Measurements from ENCODE around the gene CACNA1A.
"Not testable (repeated sequence)": the region's sequence is repeated elsewhere in the genome, so short reads cannot be mapped to it uniquely, and the experiment has no call there.

Gene CACNA1A

GRCh38 chr19:13506471-13506820 lies at the start of gene CACNA1A:
CACNA1A (minus strand) TSS chr19:13506479; CDS start chr19:13506224, 255 bp downstream.
- DNase-seq = no peak

DNA sequence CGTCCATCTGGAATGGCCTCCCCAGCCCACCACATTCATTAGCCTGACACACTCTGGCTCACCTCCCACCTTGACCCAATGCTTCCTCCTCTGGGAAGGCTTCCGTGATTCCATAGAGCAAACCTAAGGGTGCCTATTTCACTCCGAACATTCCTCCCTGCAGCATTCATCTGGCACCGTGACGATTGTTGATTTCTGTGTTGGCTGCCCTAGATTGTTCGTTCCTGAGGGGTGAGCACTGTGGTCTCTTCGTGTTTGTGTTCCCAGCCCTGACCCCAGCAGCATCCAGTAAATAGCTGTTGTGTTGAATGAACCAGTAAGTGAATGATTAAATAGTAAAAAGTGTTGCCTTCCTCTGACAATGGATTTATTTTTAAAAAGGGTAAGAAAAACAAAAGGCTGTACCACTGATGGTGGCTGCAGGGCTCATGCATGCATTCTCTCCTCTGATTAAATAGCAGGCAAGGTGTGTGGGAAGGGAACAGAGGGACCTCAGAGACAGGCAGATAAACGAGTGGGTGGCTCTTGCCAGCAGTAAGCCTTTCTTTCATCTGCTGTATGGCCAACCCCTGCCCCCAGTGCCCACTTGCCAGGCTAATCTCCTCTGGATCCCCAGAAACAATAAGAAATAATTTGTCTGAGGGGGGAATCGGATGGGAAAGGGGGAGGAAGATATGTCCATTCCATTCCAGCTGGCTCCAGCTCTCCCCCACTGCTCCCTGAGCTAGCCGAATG lies 48.4 kb upstream of the CACNA1A start:
- no peak for DNase-seq

DNA sequence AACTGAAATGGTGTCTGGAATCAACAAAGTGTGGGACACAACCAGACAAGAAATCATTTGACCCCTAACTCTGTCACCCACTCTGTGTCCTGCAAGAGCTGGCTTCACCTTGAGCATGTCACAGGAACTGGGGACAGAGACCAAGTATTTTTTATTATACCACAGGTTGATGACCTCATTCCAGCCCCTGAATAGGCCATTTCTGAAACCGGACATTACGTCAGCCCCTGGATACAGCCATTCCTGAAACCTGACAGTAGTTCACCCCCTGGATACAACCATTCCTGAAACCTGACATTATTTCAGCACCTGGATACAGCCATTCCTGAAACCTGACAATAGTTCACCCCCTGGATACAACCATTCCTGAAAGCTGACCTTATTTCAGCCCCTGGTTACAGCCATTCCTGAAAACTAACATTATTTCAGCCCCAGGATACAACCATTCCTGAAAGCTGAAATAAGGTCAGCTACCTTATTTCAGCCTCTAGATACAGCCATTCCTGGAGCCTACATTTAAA lies 47.7 kb upstream of the CACNA1A start:
- DNase-seq = no peak

GRCh38 chr19:13548131-13548530 lies 41.9 kb upstream of the CACNA1A start:
- DNase-seq = no peak

DNA sequence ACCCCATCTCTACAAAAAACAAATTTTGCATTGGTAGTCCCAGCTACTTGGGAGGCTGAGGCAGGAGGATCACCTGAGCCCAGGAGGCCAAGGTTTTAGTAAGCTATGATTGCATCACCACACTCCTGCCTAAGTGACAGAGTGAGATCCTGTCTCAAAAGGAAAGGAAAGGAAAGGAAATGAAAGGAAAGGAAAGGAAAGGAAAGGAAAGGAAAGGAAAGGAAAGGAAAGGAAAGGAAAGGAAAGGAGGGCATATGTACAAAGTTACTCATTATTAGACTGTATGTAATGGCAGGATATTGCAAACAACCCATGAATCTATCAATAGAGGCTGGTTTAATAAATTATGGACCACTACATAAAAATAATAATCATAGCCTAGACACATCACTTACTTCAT lies 40.8 kb upstream of the CACNA1A start:
- DNase-seq = no peak

GRCh38 chr19:13544423-13544822 lies 38.1 kb upstream of the CACNA1A start:
- no peak for DNase-seq

DNA sequence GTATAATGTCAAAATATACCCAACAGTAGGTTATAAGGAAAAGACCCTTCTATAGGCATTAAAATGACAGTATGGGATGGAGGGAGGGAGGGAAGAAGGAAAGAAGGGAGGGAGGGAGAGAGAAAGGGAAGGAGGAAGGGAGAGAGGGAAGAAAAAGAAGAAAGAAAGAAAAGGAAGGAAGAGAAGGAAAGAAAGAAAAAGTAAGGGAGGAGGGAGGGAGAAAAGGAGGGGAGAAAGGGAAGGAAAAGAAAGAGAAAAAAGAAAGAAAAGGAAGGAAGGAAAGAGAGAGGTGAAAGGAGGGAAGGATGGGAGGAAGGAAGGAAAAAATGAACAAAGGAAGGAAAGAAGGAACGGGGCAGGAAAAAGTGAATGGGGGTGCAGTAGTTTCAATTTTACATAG lies 35.3 kb upstream of the CACNA1A start:
- no peak for DNase-seq

GRCh38 chr19:13539332-13539731 lies 33.1 kb upstream of the CACNA1A start:
- DNase-seq = no peak

DNA sequence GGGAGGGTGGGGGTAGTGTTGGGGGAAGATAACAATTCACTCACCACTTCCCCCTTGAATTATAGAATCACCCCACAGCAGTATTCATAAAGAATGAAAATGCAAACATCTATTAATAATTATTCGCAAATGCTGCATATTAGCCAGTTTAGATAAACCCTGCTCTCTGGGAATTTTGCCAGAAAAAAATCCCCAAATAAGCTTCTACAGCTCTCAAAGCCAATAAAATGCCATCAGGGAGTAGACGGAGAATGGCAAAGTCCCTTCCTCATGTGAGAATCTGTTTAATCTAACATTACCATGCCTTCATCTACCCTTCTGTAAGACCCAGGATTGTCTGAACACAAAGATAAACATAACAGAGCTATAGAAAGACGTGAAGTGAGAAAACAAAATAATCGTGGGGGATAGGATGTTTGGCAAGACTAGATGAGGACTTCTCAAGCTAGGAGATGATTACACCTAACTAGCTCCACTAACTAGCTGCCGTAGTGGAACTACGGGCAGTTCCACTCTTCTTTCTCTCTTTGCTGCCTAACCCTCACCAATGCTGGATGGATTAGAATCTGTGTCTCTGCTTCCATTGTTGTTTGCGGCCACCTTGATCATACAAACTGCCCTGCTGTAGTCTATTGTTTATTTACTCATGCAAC lies 32.4 kb upstream of the CACNA1A start:
- DNase-seq = no peak

DNA sequence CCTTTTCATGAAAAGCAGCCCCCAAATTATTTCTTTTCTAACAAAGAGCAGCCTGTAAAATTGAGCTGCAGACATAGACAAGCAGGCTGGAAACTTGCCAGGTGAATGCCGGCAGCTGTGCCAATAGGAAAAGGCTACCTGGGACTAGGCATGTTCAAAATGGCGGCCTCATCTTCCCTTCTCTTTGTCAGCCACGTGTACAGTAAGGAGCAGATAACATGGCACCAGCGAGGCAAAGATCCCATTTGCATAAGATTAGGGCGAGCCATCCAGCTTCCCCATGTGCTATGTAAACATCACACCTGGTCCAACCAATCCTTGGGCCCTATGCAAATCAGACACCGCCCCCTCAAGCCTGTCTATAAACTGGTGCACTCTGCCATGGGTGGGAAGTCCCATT lies 31.2 kb upstream of the CACNA1A start:
- DNase-seq = no peak

GRCh38 chr19:13530720-13531119 lies 24.4 kb upstream of the CACNA1A start:
- no peak for DNase-seq

GRCh38 chr19:13529721-13530120 lies 23.4 kb upstream of the CACNA1A start:
- DNase-seq = not testable (repeated sequence)

DNA sequence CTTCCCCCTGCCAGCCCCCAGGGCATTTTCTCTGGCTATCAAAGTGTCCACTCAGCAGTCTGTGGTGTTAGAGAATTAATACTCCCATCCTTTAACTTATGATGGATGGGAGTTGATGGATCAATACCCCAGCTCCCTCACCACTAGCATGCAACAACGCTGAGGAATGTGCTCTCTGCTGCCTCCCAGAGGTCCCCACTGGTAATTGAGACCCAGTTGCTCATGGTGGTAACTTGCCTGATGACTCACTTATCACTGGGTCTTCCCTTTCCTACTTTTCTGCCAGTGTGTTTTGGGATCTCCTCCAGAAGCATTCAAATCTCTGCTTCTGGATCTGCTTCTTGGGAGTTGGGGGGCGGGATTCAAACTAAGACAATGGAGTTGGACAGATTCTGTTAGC lies 20.3 kb upstream of the CACNA1A start:
- DNase-seq = no peak

DNA sequence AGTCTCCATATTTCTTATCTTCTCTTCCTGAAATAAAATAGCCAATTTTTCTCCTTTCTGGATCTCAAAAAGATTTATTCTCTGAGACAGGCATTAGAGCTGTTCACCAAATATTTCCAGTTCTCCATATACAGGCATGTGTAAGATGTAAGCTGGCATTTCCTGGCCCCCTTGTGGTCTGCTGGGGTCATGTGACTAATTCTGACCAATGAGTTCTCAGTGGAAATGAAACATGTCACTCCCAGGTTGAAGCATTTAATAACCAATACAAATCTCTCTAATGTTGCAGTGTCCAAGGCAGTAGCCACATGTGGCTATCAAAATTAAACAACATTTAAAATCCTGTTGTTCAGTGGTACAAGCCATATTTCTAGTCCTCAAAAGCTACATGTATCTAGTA lies 14.8 kb upstream of the CACNA1A start:
- DNase-seq = no peak

DNA sequence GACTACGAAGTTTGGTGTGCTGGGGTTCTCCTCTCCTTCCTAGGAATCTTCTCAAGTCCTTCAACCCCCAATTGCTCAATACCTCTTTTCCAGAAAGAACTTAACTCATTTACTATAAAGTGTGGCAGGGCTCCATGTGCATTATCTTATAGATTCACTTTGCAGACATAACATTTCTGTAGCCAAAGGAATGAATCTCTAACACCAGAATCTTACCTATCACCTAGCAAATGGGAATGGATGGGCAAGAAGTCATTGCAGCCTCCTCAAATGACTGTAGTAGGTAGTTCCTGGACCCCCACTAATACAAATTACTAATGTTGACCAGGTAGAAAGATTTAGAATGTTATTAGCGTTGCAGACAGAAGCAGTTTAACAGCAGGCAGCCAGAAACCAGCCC lies 5.7 kb upstream of the CACNA1A start:
- no peak for DNase-seq

DNA sequence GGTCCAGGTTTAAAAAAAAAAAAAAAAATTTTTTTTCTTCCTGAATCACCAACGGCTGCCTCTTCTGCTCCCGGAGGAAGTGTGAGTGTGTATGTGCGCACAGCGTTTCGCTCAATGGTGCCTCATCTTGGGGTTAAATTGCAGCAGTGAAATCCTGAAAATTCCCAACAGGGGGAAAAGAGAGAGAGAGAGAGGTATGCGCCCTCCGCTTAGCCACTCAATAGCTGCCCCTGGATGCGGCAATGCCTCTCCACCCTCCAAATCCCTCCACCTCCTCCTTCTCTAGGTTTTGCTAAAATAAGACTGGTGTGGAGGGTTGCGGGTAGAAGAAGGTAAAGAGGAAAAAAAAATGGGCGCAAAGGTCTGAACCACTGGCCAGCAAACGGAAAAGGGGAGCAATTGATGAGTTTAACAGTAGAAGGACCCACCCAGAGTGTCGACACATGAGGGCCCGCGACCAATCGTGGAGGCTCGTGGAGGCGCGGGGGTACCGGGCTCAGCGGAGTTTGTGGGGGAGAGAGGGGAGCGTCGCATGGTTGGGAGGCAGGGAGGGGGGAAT lies 853 bp upstream of the CACNA1A start:
- no peak for DNase-seq

- DNase-seq = no peak
Observed at GRCh38 chr19:13505761-13506470, 363 bp downstream of the CACNA1A start.

GRCh38 chr19:13505164-13505695 lies 1.0 kb downstream of the CACNA1A start:
- DNase-seq = no peak

DNA sequence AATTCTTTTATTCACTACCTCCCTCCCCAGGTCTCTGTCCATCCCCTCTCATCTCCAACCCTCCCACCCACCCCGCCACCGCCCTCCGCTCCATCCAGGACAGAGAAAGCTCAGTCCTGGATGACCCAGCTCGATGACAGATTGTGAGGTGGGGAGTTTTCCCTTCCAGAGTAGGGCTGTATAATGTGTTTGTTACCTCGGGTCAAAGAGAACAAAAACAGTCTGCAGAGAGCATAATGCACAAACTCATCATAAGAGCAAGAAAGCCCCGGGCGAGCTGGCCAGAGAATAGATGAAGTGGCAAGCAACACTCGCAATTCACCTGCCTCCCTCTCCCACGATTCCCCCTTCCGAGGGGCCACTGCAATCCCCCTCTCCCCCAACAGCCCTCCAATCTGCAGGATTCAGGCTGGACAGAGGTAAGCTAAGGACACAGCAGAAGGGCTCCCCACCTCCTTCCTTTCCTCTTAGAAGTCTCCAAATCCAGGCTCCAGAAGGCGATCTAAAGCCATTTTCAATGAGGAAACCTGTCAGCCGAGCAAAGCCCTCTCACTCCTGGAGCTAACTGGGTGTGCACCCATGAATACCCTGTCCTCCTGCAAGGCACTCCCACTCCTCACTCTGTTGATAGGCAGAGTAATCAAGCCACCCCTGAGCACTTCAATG lies 2.6 kb downstream of the CACNA1A start:
- DNase-seq = no peak

GRCh38 chr19:13502231-13502630 lies 4.0 kb downstream of the CACNA1A start:
- DNase-seq = no peak

DNA sequence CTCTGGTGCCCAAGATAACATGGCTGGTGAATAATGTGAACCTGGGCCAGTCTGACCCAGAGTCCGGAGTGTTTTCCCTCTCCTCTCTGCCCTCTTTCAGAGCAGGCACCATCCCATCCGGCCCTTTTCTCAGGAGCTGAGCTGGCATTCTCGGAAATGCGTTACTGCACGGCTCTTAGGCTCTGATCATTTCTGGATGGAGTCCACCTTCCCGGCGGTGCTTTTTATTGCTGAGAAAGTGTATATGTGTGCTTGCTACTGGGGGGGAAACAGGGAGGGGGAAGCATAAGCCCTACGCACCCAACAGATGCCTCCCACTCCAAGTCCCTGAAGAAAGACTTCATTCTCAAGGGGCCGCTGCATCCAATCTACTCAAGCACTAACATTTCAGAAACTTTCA lies 6.6 kb downstream of the CACNA1A start:
- no peak for DNase-seq

GRCh38 chr19:13493516-13494310 lies 12.6 kb downstream of the CACNA1A start:
- no peak for DNase-seq

Data from activated CD4-positive, alpha-beta T cell treated with anti-CD3 and anti-CD28 coated beads, Interleukin-2, amount 50 U/mL, for 1 hour (primary cell).